Glutamatergic neuron (in vitro differentiated cells): ENCODE data around the gene NR1D2. TPM values are rescaled to one million over a fixed set of nuclear protein-coding genes. Genes with fewer than 3 reads are reported as not detected.

ENCODE experiments used
- DNase-seq: peaks from one replicate; pipeline ENCODE4 v3.0.0; 2022
- H3K27ac Mint-ChIP-seq: one replicate; pipeline ENCODE4 v1.8.0; 2020; ENCODE audit warnings: mild to moderate bottlenecking, mixed read lengths, inconsistent platforms; ENCODE audit not compliant: unreplicated experiment
- H3K27me3 Mint-ChIP-seq: one replicate; pipeline ENCODE4 v1.8.0; 2020; ENCODE audit warnings: mild to moderate bottlenecking, moderate library complexity, mixed read lengths, inconsistent platforms; ENCODE audit not compliant: unreplicated experiment
- H3K36me3 Mint-ChIP-seq: one replicate; pipeline ENCODE4 v1.8.0; 2020; ENCODE audit warnings: mild to moderate bottlenecking, mixed read lengths, inconsistent platforms; ENCODE audit not compliant: unreplicated experiment
- H3K4me1 Mint-ChIP-seq: one replicate; pipeline ENCODE4 v1.8.0; 2020; ENCODE audit warnings: mild to moderate bottlenecking, low read depth, mixed read lengths, inconsistent platforms; ENCODE audit not compliant: unreplicated experiment
- H3K4me3 Mint-ChIP-seq: one replicate; pipeline ENCODE4 v1.8.0; 2020; ENCODE audit warnings: mild to moderate bottlenecking, mixed read lengths, inconsistent platforms; ENCODE audit not compliant: unreplicated experiment
- H3K9me3 Mint-ChIP-seq: one replicate; pipeline ENCODE4 v1.8.0; 2020; ENCODE audit warnings: mild to moderate bottlenecking, moderate library complexity, mixed read lengths, inconsistent platforms; ENCODE audit not compliant: unreplicated experiment
- total RNA-seq: library from RNA; stranded (reverse); fragmentation: NEBNext Ultra II Directional; extraction: Animal tissue kit (Norgen Biotek cat#: 25700); gene quantifications from one replicate; pipeline ENCODE4 v1.2.1, GENCODE V29; 2021; ENCODE audit not compliant: unreplicated experiment
- TF ChIP-seq, protein P1 (sequence below): fragments of 200-600 bp; sonication (generic); IDR thresholded peaks from one replicate; pipeline ENCODE4 v1.5.0; 2021; ENCODE audit not compliant: partially characterized antibody, unreplicated experiment

The NR1D2 gene
- total RNA-seq, 1 donor from 2014 or later = 10.1 TPM

DNA sequence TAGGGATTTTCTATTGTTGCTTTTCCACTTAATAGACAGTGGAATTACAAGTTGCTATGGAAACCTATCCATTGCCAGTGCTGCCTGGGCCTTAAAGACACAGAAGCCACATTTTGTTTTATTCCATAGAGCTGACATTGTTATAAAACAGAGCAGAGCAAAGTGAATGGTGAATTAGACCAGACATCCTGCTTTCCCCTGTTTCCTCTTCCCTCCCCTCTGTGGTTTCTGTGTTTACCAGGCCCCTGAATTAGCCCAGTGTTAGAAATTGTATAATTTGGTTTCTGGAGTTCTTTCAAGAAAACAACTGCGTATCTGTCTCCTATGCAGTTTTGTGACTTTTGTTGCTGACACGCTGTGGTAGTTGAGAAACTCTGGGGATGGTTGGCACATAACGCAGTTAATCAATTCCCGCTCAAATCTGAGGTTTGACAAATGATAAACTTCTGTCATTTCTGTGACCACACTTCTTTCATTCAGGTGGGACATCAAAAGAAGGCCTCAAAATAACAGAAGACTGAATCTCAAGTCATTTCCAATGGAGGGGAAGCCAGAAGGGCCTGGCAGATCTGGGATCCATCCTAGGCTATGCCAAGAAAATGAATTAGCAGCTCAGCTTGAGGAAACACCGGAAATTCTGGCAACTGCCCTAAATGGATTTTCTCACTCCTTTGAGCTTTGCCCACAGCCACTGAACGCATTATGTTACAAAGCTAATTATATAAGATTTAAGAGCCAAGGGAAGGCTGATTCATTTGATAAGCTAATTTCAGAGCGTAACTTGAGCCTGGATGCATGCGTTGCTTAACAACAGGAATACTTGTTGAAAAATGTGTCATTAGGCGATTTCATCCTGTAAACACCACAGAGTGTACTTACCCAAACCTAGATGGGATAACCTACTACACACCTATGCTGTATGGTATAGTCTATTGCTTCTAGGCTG, 46.9 kb downstream of the NR1D2 start:
- DNase-seq = no peak
- H3K4me3 Mint-ChIP-seq = no peak overlapping the region
- no peaks in the 10 kb centered on the region for H3K27me3 Mint-ChIP-seq
- no peaks in the 10 kb centered on the region for H3K36me3 Mint-ChIP-seq
- peak overlapping the region; percentile 3 for H3K27ac Mint-ChIP-seq
- TF ChIP-seq, protein P1, sequence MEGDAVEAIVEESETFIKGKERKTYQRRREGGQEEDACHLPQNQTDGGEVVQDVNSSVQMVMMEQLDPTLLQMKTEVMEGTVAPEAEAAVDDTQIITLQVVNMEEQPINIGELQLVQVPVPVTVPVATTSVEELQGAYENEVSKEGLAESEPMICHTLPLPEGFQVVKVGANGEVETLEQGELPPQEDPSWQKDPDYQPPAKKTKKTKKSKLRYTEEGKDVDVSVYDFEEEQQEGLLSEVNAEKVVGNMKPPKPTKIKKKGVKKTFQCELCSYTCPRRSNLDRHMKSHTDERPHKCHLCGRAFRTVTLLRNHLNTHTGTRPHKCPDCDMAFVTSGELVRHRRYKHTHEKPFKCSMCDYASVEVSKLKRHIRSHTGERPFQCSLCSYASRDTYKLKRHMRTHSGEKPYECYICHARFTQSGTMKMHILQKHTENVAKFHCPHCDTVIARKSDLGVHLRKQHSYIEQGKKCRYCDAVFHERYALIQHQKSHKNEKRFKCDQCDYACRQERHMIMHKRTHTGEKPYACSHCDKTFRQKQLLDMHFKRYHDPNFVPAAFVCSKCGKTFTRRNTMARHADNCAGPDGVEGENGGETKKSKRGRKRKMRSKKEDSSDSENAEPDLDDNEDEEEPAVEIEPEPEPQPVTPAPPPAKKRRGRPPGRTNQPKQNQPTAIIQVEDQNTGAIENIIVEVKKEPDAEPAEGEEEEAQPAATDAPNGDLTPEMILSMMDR = no peak
- peaks cover 11% of the 10 kb centered on the region for H3K4me1 Mint-ChIP-seq
- peaks cover 3% of the 10 kb centered on the region for H3K9me3 Mint-ChIP-seq

DNA sequence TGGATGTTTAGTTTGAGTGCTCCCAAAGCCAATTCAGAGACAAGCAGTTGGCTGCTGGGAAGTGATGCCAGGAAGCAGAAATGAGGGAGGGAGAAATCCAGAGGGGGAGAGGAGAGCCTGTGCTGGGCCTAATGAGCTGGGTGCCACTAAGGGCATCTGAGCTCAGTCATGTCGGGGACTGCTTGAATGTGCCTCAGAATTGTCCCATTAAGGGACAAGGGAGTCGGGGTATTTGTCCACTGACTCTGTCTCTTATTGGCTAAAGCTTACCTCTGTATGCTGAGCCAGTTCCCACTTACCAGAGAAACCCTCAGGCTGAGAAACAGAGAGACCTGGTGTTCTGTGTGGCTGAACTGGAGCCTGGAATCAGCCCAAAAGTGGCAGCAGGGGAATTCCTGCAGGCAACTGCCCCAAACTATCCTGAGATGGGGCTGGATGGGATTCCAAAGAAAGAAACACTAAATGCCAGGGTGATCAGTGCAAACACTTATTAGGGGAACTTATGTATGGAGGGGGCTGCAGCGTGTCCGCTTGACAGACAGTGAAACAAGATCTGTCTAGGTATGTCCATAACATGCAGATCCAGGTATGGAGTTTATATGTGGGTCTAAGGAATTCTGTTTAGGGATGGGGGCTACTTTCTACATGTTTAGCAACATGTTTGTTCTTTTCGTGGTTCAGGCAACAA, 48.6 kb downstream of the NR1D2 start:
- Mint-ChIP-seq H3K27ac (no peak overlapping the region), H3K9me3 (peaks cover 3% of the 10 kb centered on the region), H3K4me1 (peaks cover 11% of the 10 kb centered on the region), H3K36me3 (no peaks in the 10 kb centered on the region), H3K27me3 (no peaks in the 10 kb centered on the region), H3K4me3 (no peak overlapping the region)
- no peak for DNase-seq
- TF ChIP-seq, protein P1 = no peak

DNA sequence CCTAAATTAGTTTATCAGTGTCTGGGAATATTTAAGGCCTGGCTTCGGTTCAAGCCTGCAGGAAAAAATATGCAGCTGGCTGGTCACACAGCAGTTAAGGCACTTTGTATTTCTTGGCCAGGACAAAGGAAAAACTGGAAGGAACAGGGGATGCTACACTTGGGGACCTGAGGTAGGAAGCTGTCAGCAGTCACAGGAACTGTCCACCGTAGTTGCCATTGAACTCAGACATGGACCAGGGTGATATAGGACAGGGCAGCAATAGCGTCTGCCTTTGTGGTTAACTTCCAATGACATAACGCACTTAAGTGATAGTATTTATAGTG, 49.1 kb downstream of the NR1D2 start:
- no peaks in the 10 kb centered on the region for H3K27me3 Mint-ChIP-seq
- H3K9me3 Mint-ChIP-seq = peaks cover 3% of the 10 kb centered on the region
- no peak overlapping the region for H3K27ac Mint-ChIP-seq
- TF ChIP-seq, protein P1 = no peak
- no peak for DNase-seq
- H3K4me3 Mint-ChIP-seq = no peak overlapping the region
- peaks cover 13% of the 10 kb centered on the region for H3K4me1 Mint-ChIP-seq
- no peaks in the 10 kb centered on the region for H3K36me3 Mint-ChIP-seq

DNA sequence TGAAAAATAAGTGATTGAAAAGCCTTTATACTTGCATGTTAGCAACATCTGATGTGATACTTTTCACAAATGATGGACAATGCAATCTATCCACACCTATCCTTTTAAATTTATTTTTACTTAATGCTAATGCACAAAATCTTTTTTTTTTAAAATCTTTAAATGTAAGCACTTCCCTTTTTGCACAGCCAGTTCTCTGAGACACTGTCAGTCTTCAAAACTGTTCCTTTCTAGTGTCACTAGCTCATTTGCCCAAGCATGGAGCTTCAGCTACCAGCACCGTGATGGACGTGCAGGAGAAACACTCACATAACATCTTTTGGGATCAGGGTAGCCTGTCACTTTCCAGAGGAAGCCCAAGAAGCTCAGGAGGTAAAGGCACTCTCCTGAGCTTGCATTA, 50.1 kb downstream of the NR1D2 start:
- TF ChIP-seq, protein P1 = no peak
- Mint-ChIP-seq H3K27me3 (no peaks in the 10 kb centered on the region), H3K4me1 (peaks cover 13% of the 10 kb centered on the region), H3K4me3 (no peak overlapping the region), H3K27ac (no peak overlapping the region), H3K36me3 (no peaks in the 10 kb centered on the region), H3K9me3 (no peaks in the 10 kb centered on the region)
- DNase-seq = no peak

DNA sequence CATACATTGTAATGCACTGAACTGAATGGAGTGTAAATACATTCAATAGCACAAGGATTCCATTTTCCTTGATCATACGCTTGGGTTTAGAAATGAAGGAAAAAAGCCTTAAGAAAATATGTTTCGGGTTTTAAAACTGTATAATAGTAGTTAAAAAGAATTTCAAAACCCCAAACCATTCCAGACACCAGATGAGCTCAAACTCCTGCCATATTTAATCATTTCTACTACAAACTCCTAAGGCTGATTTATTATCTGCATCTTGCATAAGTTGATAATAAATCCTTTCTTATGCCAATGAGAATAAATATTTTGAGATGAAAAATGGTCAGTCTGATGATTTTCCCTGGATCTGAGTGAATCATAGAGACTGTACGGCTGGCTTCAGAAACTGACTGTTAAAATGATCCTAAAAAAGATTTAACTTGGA, 51.0 kb downstream of the NR1D2 start:
- TF ChIP-seq, protein P1 = no peak

More for the DNA sequence above, 51.0 kb downstream of the NR1D2 start:
- Mint-ChIP-seq H3K27ac (no peak overlapping the region), H3K36me3 (no peaks in the 10 kb centered on the region), H3K9me3 (no peaks in the 10 kb centered on the region), H3K4me1 (peaks cover 11% of the 10 kb centered on the region), H3K4me3 (no peak overlapping the region), H3K27me3 (no peaks in the 10 kb centered on the region)
- DNase-seq = no peak
